GM23338 (cell line): ENCODE results near the gene MSANTD7. TPM values are rescaled to one million over a fixed set of nuclear protein-coding genes. Genes with fewer than 3 reads are reported as not detected.

Source experiments
- ATAC-seq: fragments of 200-7000 bp; cut with Tn5 transposase; 3 replicates; pipeline ENCODE4 v1.9.1; 2020
- DNase-seq: peaks from one replicate; pipeline ENCODE4 v3.0.0-alpha.2; 2015; ENCODE audit warnings: low spot score
- H2AFZ ChIP-seq: fragments of 200-600 bp; sonication (generic); 2 replicates; pipeline ENCODE4 v1.8.0; 2016; ENCODE audit warnings: antibody characterized with exemption, mild to moderate bottlenecking, moderate library complexity
- H3F3A ChIP-seq: fragments of 200-600 bp; sonication (generic); replicated peaks from 2 replicates; pipeline ENCODE4 v1.8.0; 2017; ENCODE audit warnings: antibody characterized with exemption, mixed run types, low read depth
- H3K27ac ChIP-seq: fragments of 200-600 bp; sonication (generic); 2 replicates; pipeline ENCODE4 v1.6.1; 2016; ENCODE audit warnings: low read depth
- H3K27me3 ChIP-seq: fragments of 200-600 bp; sonication (generic); 2 replicates; pipeline ENCODE4 v1.8.0; 2016; ENCODE audit warnings: mild to moderate bottlenecking, mixed run types, moderate library complexity; ENCODE audit not compliant: insufficient read depth
- H3K36me3 ChIP-seq: fragments of 200-600 bp; sonication (generic); 2 replicates; pipeline ENCODE4 v1.8.0; 2016; ENCODE audit warnings: mild to moderate bottlenecking; ENCODE audit not compliant: insufficient read depth
- H3K4me1 ChIP-seq: fragments of 200-600 bp; sonication (generic); 2 replicates; pipeline ENCODE4 v1.8.0; 2016; ENCODE audit warnings: mild to moderate bottlenecking, moderate library complexity; ENCODE audit not compliant: insufficient read depth
- H3K4me2 ChIP-seq: fragments of 200-600 bp; sonication (generic); 2 replicates; pipeline ENCODE4 v1.7.1; 2017; ENCODE audit warnings: mixed run types
- H3K4me3 ChIP-seq: fragments of 200-600 bp; sonication (generic); 2 replicates; pipeline ENCODE4 v1.6.1; 2016; ENCODE audit warnings: mixed run types
- H3K79me2 ChIP-seq: fragments of 200-600 bp; sonication (generic); replicated peaks from 2 replicates; pipeline ENCODE4 v1.8.0; 2017; ENCODE audit warnings: mild to moderate bottlenecking; ENCODE audit not compliant: insufficient read depth
- H3K9me2 ChIP-seq: fragments of 200-600 bp; sonication (generic); 2 replicates; pipeline ENCODE4 v1.8.0; 2017; ENCODE audit not compliant: insufficient read depth
- H4K20me1 ChIP-seq: fragments of 200-600 bp; sonication (generic); replicated peaks from 2 replicates; pipeline ENCODE4 v1.8.0; 2017; ENCODE audit warnings: mild to moderate bottlenecking; ENCODE audit not compliant: insufficient read depth
- H3K27ac Mint-ChIP-seq: 2 replicates; pipeline ENCODE4 v1.8.0; 2020; ENCODE audit warnings: inconsistent platforms, mild to moderate bottlenecking, moderate library complexity, mixed read lengths
- H3K27me3 Mint-ChIP-seq: 3 replicates; pipeline ENCODE4 v1.8.0; 2022; ENCODE audit warnings: low read depth, mild to moderate bottlenecking, moderate library complexity, mixed read lengths, inconsistent platforms; ENCODE audit not compliant: insufficient read depth, poor library complexity
- H3K36me3 Mint-ChIP-seq: 3 replicates; pipeline ENCODE4 v1.8.0; 2021; ENCODE audit warnings: low read depth, mild to moderate bottlenecking, inconsistent platforms, moderate library complexity, mixed read lengths
- H3K4me1 Mint-ChIP-seq: 3 replicates; pipeline ENCODE4 v1.8.0; 2020; ENCODE audit warnings: mild to moderate bottlenecking, inconsistent platforms, mixed read lengths
- H3K4me3 Mint-ChIP-seq: 3 replicates; pipeline ENCODE4 v1.8.0; 2021; ENCODE audit warnings: moderate library complexity, mild to moderate bottlenecking, inconsistent platforms, mixed read lengths
- H3K9me3 Mint-ChIP-seq: 3 replicates; pipeline ENCODE4 v1.8.0; 2020; ENCODE audit warnings: moderate library complexity, mild to moderate bottlenecking, inconsistent platforms, mixed read lengths
- CTCF ChIP-seq, 2 experiments: fragments of 200-600 bp in 1 of 2; sonication (generic) in 1 of 2; conservative IDR thresholded peaks; 2 replicates each; pipeline versions ENCODE4 v1.5.1 to v1.6.1; 2016 to 2017; ENCODE audit warnings: antibody characterized with exemption in 2 of 2, low read depth in 2 of 2, mild to moderate bottlenecking in 2 of 2, moderate library complexity in 1 of 2
- EZH2phosphoT487 ChIP-seq: fragments of 200-600 bp; sonication (generic); IDR thresholded peaks from one replicate; pipeline ENCODE4 v1.8.1; 2018; ENCODE audit warnings: antibody characterized with exemption; ENCODE audit not compliant: unreplicated experiment
- JUNB ChIP-seq: IDR thresholded peaks from one replicate; pipeline ENCODE4 v1.6.1; 2016; ENCODE audit warnings: antibody characterized with exemption; ENCODE audit not compliant: unreplicated experiment
- NANOG ChIP-seq: IDR thresholded peaks from 2 replicates; pipeline ENCODE4 v1.6.1; 2016; ENCODE audit warnings: antibody characterized with exemption, borderline replicate concordance
- STAT1 ChIP-seq: IDR thresholded peaks from one replicate; pipeline ENCODE4 v1.6.1; 2016; ENCODE audit warnings: antibody characterized with exemption; ENCODE audit not compliant: unreplicated experiment
- ZNF114 ChIP-seq: fragments of 250-450 bp; sonication (Bioruptor Pico); IDR thresholded peaks from 2 replicates; pipeline ENCODE4 v1.5.0; 2020; ENCODE audit warnings: mild to moderate bottlenecking, moderate library complexity
- ZNF331 ChIP-seq: fragments of 250-450 bp; sonication (Bioruptor Pico); IDR thresholded peaks from 2 replicates; pipeline ENCODE4 v1.5.0; 2020; ENCODE audit warnings: low read depth, mild to moderate bottlenecking, moderate library complexity
- ZNF462 ChIP-seq: fragments of 250-450 bp; sonication (Bioruptor Pico); IDR thresholded peaks from 2 replicates; pipeline ENCODE4 v1.5.0; 2020; ENCODE audit warnings: mild to moderate bottlenecking, moderate library complexity
- polyA plus RNA-seq: library from polyadenylated mRNA; unstranded; fragments of >200 nt; fragmentation: Nextera tagmentation; extraction: Ambion mirVana; gene quantifications from 2 replicates; pipeline ENCODE4 v1.2.1, GENCODE V29; 2016
- total RNA-seq: library from RNA; depleted of rRNA; stranded (reverse); fragments of >200 nt; shearing (Covaris generic); gene quantifications from 2 replicates; pipeline ENCODE4 v1.2.3, GENCODE V29; 2014

MSANTD7 gene
- total and polyA plus RNA-seq, 2 experiments from 2014 or later: 5.3 to 19.8 TPM

GRCh38 chr10:14801723-14802122 is 36.4 kb upstream of the MSANTD7 start:
- Mint-ChIP-seq H3K27me3 (peaks cover 4% of the 10 kb centered on the region), H3K4me1 (no peaks in the 10 kb centered on the region), H3K36me3 (no peaks in the 10 kb centered on the region), H3K4me3 (no peak overlapping the region), H3K27ac (no peak overlapping the region), H3K9me3 (no peaks in the 10 kb centered on the region)
- no peaks in the 10 kb centered on the region for H3K27me3 ChIP-seq
- H3K4me2 ChIP-seq: no peak overlapping the region
- no peaks in the 10 kb centered on the region for H3K4me1 ChIP-seq
- H3K27ac ChIP-seq: no peak overlapping the region
- DNase-seq: peak; percentile 17
- H3K36me3 ChIP-seq: no peaks in the 10 kb centered on the region
- no peaks in the 10 kb centered on the region for H3F3A ChIP-seq
- no peaks in the 10 kb centered on the region for H3K79me2 ChIP-seq
- no peak overlapping the region for H3K4me3 ChIP-seq
- TF ChIP-seq NANOG: no peak
- no peak for TF ChIP-seq EZH2phosphoT487
- peak; percentile 8 to 47; a peak in 2 of 4 replicates for TF ChIP-seq CTCF (conservative IDR thresholded peaks at IDR 0.05; ENCODE audit: low read depth in 2 of 2)
- no peak for TF ChIP-seq ZNF462 (CRISPR knock-in tag)
- no peaks in the 10 kb centered on the region for H4K20me1 ChIP-seq
- ATAC-seq: peak; percentile 54; the same call in 2 of the 3 replicates
- H2AFZ ChIP-seq: no peak overlapping the region
- H3K9me2 ChIP-seq: no peaks in the 10 kb centered on the region

- ATAC-seq: no peak
- no peak for TF ChIP-seq ZNF331
- TF ChIP-seq JUNB: no peak
- TF ChIP-seq NANOG: no peak
- TF ChIP-seq ZNF114 (CRISPR knock-in tag): no peak
- TF ChIP-seq STAT1: no peak
- TF ChIP-seq EZH2phosphoT487: no peak
Measured at GRCh38 chr10:14803827-14804226, 34.3 kb upstream of the MSANTD7 start.

More at GRCh38 chr10:14803827-14804226, 34.3 kb upstream of the MSANTD7 start:
- no peak overlapping the region for H3K4me3 Mint-ChIP-seq
- no peak overlapping the region for H2AFZ ChIP-seq
- no peaks in the 10 kb centered on the region for H3K36me3 ChIP-seq
- no peak overlapping the region for H3K4me3 ChIP-seq
- no peak overlapping the region for H3K4me2 ChIP-seq
- H3K4me1 ChIP-seq: no peaks in the 10 kb centered on the region
- H3K79me2 ChIP-seq: no peaks in the 10 kb centered on the region
- peaks cover 4% of the 10 kb centered on the region for H3K27me3 Mint-ChIP-seq
- H3F3A ChIP-seq: no peaks in the 10 kb centered on the region
- H3K27ac ChIP-seq: no peak overlapping the region
- H3K4me1 Mint-ChIP-seq: no peaks in the 10 kb centered on the region
- H3K27ac Mint-ChIP-seq: no peak overlapping the region
- DNase-seq: no peak
- no peaks in the 10 kb centered on the region for H3K9me3 Mint-ChIP-seq
- no peaks in the 10 kb centered on the region for H3K36me3 Mint-ChIP-seq
- no peaks in the 10 kb centered on the region for H3K27me3 ChIP-seq
- no peaks in the 10 kb centered on the region for H4K20me1 ChIP-seq
- H3K9me2 ChIP-seq: no peaks in the 10 kb centered on the region
